Prostate gland (tissue), 1 donor: ENCODE data around the gene LDB1.

Experiments
- POLR2A ChIP-seq: fragments of 450-650 bp; IDR thresholded peaks from one replicate; pipeline ENCODE4 v1.6.1; 2016; ENCODE audit warnings: antibody characterized with exemption, mild to moderate bottlenecking
- POLR2AphosphoS5 ChIP-seq: sonication (generic); formaldehyde crosslinking; IDR thresholded peaks from one replicate; pipeline ENCODE4 v1.6.1; 2017; ENCODE audit warnings: antibody characterized with exemption

GRCh38 chr10:102059987-102060386 lies 60.2 kb downstream of the LDB1 start:
- TF ChIP-seq POLR2AphosphoS5 (no peak), POLR2A (no peak)
